ENCODE measurements around the gene ST14.
A peak's percentile ranks its signal among the peaks of the same experiment; 100 is the strongest.

The ST14 gene

DNA sequence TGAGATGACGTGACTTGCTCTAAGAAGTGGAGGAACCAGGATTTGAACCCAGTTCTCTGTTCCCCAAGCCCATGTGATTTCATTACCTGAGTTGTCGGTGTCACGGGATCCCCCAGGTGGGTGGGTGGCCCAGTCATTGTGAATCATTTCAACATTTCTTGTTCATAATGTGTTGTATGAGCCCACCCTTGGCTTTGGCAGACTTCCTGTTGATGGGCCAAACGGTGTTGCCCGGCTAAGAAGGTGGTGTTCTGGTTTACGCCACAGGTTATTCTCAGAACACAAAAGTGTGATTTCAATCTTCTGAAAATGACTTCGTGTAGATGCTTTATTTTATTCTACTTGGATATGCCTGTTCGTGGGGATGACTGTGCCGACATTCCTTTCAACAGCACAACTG, 21.6 kb upstream of the ST14 start:
- DNase-seq, result no peak

DNA sequence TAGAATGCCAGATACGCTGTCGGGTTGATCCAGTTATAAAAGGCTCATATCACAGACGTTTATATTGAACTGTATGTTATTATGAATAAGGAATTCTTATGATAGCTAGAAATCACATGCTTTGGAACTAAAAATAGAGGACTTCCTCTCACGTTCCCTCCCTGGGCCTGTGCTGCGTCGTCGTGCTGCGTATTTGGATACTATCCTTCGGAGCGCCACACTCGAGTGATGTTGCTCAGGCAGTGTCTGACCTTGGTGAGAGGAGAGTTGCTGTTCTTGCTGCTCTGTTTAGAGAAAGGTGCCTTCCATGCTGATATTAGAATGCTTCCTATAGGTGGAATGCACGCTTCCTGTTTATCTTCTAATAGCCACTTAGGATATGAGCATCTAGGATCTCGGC, 20.2 kb upstream of the ST14 start:
- no peak for DNase-seq

DNA sequence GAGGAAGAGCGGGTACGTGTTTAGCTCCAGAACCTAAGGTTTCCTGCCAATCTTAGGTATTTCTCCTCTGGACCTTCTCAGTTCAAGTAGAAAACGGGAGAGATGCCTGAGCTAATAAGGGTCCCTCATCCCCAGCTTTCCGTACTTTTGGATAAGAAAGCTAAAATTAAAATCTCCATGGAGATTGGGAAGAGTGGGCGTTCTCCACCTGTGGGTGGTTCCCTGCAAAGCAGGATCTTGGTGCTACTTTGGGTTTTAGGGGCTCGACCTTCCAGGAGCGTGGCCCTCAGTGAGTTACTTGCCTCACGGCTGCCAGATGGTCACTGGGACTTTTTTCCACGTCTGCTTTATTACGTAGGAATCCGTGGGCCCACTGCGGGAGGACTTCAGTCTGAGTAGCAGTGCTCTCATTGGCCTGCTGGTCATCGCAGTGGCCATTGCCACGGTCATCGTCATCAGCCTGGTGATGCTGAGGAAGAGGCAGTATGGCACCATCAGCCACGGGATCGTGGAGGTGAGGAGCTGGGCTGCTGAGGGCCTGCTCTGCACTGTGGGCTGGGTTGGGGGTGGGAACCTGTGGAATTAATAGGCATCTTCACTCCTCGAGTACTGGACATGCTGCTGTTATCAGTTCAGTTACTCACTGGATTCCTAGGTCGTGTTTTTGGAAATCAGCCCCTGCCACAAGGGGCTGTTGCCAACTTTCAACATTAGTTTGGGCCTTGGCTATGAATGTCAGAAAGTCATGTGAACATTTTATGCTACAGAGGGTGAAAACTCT, 17.8 kb upstream of the ST14 start:
- DNase-seq, result no peak

DNA sequence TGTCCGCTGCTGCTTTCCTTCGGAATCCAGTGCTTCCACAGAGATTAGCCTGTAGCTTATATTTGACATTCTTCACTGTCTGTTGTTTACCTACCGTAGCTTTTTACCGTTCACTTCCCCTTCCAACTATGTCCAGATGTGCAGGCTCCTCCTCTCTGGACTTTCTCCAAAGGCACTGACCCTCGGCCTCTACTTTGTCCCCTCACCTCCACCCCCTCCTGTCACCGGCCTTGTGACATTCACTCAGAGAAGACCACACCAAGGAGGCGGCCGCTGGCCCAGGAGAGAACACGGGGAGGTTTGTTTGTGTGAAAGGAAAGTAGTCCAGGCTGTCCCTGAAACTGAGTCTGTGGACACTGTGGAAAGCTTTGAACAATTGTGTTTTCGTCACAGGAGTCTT, 15.4 kb upstream of the ST14 start:
- DNase-seq, result no peak

DNA sequence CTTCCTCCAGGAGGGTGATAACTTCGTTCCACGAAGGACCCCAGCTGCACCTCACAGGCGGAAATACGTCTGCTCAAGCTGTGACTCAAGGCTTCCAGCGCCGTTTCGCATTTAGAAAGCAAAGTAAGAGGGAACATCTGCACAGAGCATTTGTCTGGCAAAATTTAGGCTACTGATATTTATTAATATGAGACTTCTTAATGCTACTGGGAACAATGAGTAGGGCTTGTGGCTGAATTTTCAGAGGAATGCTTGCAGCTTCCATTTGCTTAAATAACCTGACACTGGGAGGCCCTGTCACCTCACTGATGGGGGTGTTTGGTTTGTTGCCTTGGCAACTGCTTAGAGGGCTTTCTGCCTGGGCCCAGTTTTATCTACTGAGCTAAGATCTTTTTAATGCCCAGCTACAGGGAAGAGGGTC, 14.7 kb upstream of the ST14 start:
- DNase-seq, result no peak

DNA sequence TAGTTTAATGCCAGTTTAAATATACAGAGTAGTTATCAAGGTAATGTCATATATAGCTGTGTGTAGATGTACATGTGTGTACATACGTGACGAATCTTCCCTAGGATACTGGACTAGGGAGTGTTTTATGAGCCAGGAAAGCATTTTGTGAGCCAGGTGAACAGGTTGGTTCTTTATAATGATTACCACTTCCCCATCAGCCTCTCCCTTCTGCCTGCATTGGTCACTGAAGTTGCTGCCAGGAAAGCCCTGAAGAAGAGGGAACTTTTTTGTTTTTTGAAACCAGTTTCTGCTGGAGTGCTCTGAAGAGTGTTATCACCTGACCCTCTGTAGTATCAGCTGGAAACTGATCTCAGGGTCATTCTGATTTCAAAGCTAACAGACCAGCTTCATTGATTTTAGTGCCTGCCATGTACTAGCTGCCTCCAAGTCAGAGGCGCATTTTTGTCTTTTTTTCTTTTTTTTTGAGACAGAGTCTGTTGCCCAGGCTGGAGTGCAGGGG, 14.2 kb upstream of the ST14 start:
- DNase-seq, result no peak

DNA sequence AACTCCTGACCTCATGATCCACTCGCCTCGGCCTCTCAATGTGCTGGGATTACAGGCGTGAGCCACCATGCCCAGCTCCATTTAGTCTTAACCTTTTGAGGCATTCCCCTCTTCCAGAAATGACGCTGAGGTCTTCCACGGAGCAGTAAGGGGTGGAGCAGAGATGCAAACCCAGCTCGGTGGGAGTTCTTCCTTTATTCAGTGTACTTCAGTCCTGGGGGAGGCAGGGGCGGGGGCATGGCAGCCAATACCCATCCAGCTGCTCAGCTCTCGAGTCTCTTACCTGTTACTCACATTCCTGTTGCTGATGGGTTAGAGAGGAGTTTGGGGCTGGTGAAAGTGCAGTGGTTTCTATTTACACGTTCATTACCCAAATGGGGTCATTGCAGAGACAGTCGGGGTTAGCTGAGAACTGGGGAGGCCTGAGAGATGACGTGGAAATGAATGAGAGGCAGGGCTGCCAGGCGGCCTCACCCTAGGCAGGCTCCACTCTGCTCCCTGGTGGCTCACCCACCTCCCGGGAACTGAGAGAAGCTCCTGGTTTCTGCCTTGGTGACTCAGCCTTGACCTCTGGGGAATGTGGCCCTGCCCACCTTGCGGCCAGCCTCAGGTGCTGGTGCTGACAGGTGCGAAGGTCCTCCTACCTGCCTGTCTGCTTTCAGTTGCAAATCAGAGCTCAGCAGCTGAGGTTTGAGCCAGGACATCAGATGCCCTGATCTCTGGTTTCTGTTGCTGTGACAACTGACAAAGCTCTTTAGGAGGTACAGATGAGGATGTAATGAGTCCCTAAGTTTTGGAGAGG, 13.4 kb upstream of the ST14 start:
- no peak for DNase-seq

DNA sequence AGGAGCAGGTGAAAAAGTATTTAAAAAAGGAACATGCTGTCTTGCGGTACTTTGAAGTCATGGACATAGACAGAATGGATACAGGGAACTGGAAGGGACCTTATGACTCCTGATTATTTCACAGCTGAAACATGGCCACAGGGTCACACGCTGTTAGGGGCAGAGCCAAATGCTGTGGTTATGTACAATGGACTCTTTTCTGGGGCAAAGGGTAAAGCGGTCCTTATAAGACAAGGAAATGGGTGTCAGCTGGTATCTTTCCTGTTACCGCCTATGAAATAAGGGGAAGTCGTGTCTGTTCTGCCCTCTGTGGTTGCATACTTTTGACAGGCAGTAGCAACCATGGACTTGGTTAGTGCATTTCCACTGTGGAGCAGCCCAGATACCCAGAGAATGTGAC, 12.8 kb upstream of the ST14 start:
- DNase-seq, result peak; percentile 34

DNA sequence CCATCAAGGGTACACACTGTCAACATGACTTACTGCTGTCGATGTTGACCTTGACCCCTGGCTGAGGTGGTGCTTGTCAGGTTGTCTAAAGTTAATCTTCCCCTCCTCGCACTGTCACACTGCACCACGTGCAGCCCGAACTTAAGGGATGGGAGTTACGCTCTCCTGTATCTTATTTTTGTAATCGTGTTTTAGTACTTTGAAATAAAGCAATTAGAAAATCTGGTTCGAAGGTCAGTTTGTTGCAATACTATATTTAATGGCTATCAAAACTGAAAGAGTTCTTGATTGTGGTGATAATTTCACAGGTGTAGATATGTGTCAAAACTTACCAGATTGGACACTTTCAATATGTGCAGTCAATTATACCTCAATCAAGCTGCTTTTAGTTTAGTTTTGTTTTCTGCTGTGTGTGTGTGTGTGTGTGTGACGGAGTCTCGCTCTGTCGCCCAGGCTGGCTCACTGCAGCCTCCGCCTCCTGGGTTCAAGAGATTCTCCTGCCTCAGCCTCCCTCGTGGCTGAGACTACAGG, 10.7 kb upstream of the ST14 start:
- DNase-seq, result no peak

DNA sequence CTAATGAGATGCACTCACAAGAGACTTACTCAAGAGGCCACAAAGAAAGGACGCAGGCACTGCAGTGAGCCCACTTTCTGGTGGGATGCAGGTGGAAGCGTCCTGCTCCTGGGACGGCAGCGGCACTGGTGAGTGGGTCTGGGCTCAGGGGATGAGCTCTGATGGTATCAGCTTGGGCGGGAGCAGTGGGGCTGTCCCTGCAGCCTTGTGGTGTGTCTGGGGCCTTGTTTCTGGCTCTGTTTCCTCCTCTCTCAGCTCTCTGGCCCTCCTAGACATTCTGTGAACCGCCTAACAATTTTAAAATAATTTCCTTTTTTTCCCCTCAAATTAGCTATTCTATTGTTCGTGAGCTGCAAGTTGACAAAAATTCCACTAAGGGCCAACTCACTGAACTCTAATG, 8.8 kb upstream of the ST14 start:
- DNase-seq, result no peak

DNA sequence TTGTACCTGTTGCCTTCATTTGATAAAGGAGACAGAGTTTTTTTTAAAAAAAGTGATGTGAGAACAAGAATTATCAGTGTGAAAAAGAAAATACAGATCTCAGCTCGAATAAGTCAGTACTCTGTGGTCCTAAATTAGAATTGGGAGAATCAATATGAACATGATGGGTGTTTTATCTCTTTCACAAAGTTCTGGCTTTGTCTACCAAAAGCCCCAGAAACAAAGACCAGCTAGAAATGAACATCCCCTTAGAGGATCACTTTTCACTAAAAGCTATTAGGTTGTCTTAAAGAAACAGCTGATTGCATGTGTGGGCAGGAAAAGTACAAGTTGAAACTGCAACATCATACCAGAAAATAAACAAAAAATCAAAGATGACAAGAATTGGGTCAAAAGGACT, 8.4 kb upstream of the ST14 start:
- no peak for DNase-seq

DNA sequence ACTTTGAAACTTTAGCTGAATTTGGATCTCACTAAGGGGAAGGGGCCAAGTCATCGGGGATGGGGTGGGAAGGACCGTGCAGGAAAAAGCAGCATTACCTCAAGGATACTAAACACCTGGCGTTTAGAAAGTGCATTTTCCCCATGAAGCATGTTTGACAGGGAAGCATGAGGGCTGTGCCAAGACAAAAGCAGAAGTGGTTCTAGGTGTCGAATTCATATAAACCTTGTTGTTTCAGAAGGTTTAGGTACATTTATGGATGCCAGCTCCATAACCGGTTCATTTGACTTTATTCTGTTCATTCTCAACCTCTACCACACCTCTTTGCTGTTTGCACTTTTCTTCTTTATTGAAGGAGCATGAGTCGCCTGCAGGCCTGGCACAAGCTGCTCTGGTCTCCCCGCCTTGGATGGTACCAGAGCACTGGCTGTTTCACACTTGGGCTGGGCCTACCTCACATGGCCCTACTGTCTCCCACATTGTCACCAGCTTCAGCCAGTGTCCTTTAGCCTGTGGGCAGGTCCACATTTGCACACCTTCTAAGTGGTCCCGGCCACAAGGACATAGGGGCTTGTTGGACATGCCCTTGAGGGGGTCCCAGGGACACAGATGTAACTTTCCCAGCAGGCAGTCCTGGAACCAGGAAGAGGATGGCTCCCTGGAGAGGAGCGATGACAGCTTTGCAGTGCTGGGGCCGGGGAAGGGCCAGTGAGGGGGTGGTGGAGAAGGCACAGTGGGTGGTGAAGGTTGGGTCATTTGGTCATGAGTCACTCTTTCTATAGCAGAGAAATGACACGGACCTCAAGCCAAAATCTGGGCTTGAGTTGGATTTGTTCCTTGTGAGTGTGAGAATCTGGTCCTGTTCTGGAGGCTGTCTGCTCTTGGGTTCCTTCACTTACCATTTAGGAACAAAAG, 3.2 kb upstream of the ST14 start:
- no peak for DNase-seq

DNA sequence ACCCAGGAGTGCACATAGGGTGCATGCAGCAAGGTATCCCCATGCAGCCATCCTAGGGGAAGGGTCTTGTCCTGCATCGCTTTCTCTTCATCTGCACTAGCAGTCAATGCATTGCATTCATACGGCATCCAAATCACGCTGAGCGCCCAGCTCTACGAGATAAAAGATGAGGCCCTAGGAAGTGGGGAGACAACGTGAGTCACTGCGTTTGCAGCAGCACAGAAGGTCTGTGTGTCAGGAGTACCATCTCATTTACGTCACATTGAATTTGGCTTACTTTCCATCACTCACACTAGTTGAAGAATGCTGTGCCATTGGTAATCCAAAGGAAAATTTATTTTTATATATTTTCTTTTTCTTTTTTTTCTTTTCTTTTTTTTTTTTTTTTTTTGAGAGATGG, 2.5 kb upstream of the ST14 start:
- DNase-seq, result no peak

DNA sequence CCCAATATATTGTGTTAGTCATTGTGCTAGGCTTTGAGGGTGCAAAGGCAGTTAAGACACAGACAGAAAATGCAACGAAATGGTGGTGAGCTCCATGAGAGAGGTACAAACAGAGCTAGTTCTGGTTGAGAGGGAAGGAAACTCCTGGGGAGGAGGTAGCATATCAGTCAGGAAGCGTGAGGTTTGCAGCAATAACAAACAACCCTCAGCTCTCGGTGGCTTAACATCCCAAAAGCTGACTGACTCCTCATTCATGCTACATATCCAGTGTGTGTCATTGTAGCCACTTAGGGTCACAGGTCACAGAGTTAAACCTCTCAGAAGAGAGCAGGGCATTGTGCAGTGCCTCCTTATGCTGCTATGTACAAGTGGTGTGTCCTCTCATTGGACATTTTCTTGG, 1.7 kb upstream of the ST14 start:
- DNase-seq, result no peak

DNA sequence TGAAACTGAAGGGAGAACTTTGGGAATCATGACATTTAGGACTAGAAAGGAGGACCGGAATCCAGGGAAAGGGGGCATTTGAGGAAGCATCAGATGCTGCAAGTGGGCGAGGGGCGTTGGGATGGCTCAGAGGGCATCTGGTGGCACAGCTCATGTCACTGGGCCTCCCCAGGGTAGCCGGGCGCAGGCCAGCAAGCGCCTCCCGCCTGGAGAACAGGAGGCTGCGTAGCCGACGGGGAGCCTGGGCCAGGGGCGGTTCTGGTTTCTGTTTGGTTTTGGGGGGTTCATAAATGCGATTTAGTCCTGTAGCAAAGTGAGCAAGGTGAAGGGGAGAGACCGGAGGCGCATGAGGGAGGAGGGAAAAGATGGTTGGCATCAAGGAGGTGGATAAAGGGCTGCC, 443 bp upstream of the ST14 start:
- DNase-seq, result no peak

DNA sequence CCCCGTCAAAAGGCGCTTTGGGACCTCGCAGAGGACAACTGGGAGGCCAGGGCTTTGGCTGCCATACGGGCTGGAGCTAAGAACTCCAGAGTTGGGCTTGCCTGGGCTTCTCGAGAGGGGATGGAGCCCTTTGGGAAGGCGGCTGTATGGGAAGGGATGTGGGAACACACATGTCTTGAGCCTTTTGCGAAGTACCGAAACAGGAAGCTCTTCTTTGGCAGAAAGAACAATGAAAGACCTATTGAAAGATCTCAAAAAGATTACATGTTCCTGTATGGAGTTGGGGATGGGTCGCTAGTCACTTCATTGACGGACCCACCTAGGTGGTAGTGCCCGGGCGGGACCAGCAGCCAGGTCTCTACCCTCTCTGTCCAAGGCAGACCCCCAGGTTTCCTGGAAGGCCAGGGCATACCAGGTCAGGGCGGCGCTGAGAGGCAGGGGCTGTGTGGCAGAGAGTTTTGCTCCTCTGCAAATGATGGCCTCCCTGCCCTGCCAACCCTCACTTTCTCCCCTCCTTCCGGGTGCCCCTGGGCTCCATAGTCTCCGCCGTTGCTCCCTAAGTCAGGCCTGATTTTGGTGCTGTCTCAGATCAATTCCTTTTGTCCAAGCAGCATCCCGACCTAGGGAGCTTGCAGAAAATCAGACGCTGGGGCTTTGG, 1.0 kb downstream of the ST14 start:
- DNase-seq, result no peak

DNA sequence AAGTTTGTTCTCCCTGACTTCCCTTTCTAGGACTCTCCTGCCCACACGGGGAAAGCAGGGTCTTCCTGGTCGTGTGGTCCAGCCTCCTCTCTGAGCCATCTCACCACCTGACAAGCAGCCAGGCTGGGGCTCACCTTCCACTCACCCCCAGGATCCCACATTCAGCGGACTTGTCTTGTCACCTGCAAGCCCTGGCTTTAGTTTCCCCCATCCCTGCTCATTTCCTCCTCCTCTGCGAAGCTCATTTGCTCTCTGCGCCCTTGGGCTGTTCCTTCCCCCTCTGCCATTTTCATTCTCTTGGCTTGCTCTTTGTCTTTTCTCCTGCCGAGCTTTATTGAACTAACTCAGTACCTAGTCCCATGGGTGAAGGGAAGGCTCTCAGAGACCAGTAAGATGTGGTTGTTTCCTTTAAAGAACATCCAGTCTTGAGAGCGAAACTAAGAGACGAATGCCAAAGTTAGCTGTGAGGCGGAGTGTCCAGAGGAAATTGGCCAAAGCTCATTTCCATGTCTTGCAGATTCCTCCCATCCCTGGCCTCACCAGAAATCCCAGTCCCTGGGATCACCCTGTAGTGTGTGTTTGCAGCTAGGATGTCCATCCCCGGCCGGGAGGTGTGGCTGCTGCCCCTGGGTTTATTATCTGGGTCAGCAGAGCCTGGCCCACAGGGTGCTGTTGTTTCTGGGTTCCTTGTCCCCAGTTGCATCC, 2.0 kb downstream of the ST14 start:
- no peak for DNase-seq

DNA sequence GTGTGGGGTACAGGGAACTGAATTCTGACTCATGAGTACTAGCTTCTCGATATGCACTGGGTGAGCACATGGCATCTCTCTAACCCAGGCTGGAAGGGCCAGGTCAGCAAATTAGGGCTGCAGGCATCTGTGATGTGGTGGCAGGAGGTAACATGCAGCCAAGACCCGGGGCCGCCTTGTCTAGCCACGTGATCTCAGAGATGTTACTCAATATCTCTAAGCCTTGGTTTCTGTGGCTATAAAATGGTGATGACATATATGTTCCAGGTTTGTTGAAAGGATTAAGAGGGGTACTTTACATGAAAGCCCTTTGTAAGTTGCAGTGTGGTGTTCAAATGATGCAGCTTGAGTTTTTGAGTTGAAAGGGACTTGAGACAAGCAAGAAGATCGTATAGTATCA, 3.2 kb downstream of the ST14 start:
- DNase-seq, result no peak

DNA sequence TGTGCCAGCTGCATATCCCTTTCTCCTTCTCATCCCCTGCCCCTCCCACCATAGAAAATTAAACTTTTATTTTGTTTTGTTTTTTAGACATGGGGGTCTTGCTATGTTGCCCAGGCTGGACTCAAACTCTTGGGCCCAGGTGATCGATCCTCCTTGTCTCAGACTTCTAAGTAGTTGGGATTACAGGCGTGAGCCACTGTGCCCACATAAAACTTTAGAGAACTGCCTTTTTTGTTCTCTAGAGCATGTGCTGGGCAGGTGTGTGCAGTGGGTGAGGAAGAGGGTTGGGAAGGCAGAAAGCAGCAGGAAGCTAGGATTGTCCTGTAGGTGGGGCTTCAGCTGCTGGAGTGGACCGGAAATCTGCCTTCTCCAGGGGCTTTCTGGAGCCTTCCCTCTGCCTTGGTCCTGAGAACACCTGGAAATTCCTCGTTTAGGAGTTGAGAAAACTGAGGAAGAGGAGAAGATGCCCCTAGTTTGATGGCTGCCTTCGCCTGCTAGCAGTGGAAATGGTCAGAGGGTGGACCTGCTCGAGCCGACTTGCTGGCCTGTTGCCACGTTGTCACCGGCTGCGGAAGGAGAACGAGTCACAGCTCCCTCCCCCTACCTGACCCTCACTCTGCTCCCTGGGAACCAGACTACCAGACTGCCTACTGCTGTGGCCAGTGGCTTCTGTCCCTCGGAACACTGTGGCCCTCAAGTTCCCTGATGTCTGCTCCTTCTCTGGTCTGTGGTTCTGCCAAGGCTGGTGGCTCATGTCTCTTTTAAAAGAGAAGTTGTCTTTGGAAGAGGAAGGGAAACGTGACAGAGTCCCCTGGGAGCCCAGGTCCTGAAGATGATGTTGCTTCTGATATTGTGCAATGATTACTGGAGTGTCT, 4.0 kb downstream of the ST14 start:
- no peak for DNase-seq

DNA sequence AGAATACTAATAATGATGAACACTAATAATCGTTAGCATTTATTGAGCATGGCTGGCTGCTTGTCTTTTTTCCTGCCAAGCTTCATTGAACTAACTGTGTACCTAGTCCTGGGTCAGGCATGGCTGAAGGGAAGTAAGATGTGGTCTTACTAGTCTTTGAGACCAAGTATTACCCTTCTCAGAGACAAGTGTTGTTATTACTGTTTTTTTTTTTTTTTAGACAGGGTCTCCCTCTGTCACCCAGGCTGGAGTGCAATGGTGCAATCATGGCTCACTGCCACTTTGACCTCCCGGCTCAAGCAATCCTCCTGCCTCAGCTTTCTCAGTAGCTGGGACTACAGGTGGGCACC, 4.6 kb downstream of the ST14 start:
- no peak for DNase-seq

All from CD4-positive, alpha-beta T cell treated with Interleukin-21 for 1 hour (primary cell).